Smooth muscle cell of the coronary artery (primary cell): ENCODE measurements around the gene NANP. TPM values are rescaled to one million over a fixed set of nuclear protein-coding genes. Genes with fewer than 3 reads are reported as not detected.

Experiments
- total RNA-seq: library from RNA; depleted of rRNA; stranded (reverse); fragments of >200 nt; gene quantifications from 2 replicates; pipeline ENCODE4 v1.2.3, GENCODE V29; 2014; ENCODE audit warnings: low replicate concordance

Gene NANP, protein sequence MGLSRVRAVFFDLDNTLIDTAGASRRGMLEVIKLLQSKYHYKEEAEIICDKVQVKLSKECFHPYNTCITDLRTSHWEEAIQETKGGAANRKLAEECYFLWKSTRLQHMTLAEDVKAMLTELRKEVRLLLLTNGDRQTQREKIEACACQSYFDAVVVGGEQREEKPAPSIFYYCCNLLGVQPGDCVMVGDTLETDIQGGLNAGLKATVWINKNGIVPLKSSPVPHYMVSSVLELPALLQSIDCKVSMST
- 2.9 and 6.3 TPM in 2 replicates for total RNA-seq

DNA sequence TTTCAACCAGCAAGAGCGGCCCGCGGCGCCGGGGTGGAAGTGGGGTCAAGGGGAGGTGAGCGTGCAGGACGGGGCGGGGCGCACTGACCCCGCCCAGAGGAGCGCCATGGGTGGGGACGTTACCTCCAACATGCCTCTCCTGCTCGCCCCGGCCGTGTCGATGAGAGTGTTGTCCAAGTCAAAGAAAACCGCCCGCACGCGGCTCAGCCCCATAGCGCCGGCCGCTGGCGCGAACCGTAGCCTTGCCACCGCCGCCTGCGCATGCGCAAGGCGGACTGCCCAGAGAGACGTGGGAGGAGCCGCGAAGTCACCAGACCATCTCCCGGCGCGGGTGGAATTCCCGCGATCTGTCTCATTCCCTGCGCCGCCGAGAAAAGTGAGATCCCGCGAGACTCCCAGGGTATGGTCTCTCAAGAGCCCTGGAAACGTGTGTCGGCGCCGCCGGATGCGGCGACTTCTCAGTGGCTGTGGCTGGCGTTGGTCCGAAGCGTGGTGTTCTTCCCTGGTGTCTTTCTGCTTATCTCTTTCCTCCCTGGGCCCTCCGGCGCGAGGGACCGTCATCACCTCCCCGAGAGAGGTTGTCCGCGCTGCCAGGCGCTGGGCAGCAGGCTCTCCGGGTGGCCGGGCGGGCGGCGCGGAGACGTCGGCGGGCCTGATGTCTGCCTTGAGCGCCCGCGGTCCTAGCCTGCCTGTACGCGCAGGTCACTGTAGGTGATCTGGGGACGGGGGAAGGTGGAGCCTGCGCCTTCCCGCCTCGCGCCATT is at the start of gene NANP:
TSS of gene NANP (minus strand) at position 279 of the 764 bp plus-strand sequence. CDS start at position 213, 66 bp downstream.

DNA sequence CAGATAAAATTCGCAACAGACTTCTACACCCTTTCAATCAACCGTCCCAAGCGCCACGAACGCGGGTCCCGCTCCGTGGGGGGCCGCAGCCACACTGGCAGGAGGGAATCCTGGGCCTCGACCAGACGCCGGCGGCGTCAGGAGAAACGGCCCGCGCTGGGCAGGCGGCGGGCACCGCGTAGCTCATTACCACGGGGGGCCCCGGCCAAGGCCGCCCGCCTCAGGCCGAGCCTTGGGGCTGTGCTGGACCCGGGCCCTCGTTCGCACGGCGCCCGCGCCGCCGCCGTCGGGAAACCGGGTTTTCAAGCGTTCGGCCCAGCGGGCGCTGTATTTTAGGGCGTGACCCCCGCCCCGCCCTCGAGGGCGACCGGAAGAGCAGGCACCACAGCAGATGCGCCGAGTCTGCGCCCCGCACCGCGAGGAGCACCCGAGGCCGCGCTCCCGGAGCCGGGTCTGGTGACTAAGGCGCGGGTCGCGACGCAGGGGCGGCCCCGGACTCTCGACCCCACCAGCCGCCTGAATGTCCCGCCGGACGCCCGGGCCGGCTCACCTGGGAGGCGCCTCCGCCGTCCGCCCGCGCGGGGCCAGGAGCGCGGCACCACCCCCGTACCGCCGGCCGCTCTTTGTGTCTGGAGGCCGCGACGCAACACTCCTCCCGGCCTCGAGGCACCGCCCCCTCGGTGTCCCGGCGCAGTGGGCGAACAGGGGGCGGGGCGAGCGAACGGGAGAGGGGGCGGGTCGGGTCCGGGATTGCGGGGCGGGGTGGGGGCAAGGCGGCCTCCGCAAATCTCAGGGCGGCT is 38.7 kb downstream of the NANP start, which contains the start of gene NINL:
TSS of gene NINL (minus strand) at position 627 of the 800 bp plus-strand sequence. CDS start 58,944 bp downstream, outside the sequence.

Other genes with a start within 250 kb of the NANP start
- 27.5 and 34.0 TPM in 2 replicates for gene ABHD12, start 233.2 kb downstream of the NANP start, total RNA-seq
- 1.3 and 3.2 TPM in 2 replicates for gene GINS1, start 216.3 kb downstream of the NANP start, total RNA-seq
- gene NINL, start 38.5 kb downstream of the NANP start, total RNA-seq: 6.0 and 6.7 TPM in 2 replicates
- 13.9 and 16.3 TPM in 2 replicates for gene ZNF337, start 72.8 kb upstream of the NANP start, total RNA-seq